GM15510 (cell line): Measurements from ENCODE around the gene CDK5R1.

Experiments used
- POLR2A ChIP-seq: IDR thresholded peaks from 3 replicates; pipeline ENCODE4 v1.6.1; 2011; ENCODE audit warnings: borderline replicate concordance; ENCODE audit not compliant: insufficient read length; ENCODE audit errors: extremely low read depth

Gene CDK5R1

GRCh38 chr17:32463304-32463703 lies 23.5 kb upstream of the CDK5R1 start:
- TF ChIP-seq POLR2A = no peak

- no peak for TF ChIP-seq POLR2A
Measured at GRCh38 chr17:32464374-32464773, 22.4 kb upstream of the CDK5R1 start.

- TF ChIP-seq POLR2A = no peak
Measured at GRCh38 chr17:32467949-32468348, 18.8 kb upstream of the CDK5R1 start.

GRCh38 chr17:32470405-32471167 lies 16.2 kb upstream of the CDK5R1 start:
- TF ChIP-seq POLR2A = no peak

GRCh38 chr17:32471652-32472051 lies 15.1 kb upstream of the CDK5R1 start:
- TF ChIP-seq POLR2A = no peak

GRCh38 chr17:32475258-32475657 lies 11.5 kb upstream of the CDK5R1 start:
- no peak for TF ChIP-seq POLR2A

- TF ChIP-seq POLR2A = no peak
Measured at GRCh38 chr17:32477220-32477619, 9.6 kb upstream of the CDK5R1 start.

- no peak for TF ChIP-seq POLR2A
Measured at GRCh38 chr17:32479074-32479617, 7.6 kb upstream of the CDK5R1 start.

GRCh38 chr17:32481193-32481592 lies 5.6 kb upstream of the CDK5R1 start:
- TF ChIP-seq POLR2A = no peak

GRCh38 chr17:32482568-32483320 lies 4.0 kb upstream of the CDK5R1 start:
- no peak for TF ChIP-seq POLR2A

- TF ChIP-seq POLR2A = no peak
Measured at GRCh38 chr17:32483451-32484019, 3.3 kb upstream of the CDK5R1 start.

GRCh38 chr17:32484041-32484461 lies 2.7 kb upstream of the CDK5R1 start:
- TF ChIP-seq POLR2A = no peak

GRCh38 chr17:32484628-32485027 lies 2.2 kb upstream of the CDK5R1 start:
- no peak for TF ChIP-seq POLR2A

GRCh38 chr17:32485261-32486110 lies 1.3 kb upstream of the CDK5R1 start:
- no peak for TF ChIP-seq POLR2A
